Transverse colon (tissue), 4 donors: ENCODE measurements around the gene LBHD2. TPM values are rescaled to one million over a fixed set of nuclear protein-coding genes. Genes with fewer than 3 reads are reported as not detected.

ENCODE experiments used
- DNase-seq: peaks from one replicate; pipeline ENCODE4 v3.0.0-alpha.2; 2019
- H3K27ac ChIP-seq, 4 donors: fragments of 200-600 bp; sonication (generic); 2 replicates each; pipeline ENCODE4 v1.5.1; 2016 to 2018; ENCODE audit warnings: inconsistent platforms in 4 of 4
- H3K27me3 ChIP-seq: fragments of 200-600 bp; sonication (generic); 2 replicates; pipeline ENCODE4 v1.5.1; 2017; ENCODE audit warnings: inconsistent platforms
- H3K36me3 ChIP-seq, 4 donors: fragments of 200-600 bp; sonication (generic); 2 replicates each; pipeline ENCODE4 v1.5.1; 2017 to 2019; ENCODE audit warnings: inconsistent platforms in 4 of 4
- H3K4me1 ChIP-seq, 4 donors: fragments of 200-600 bp; sonication (generic); 2 replicates each; pipeline ENCODE4 v1.5.1; 2017 to 2020; ENCODE audit warnings: inconsistent platforms in 4 of 4
- H3K4me3 ChIP-seq, 4 donors: fragments of 200-600 bp; sonication (generic); 1 replicate in 1 of 4; 2 replicates in 3 of 4; pipeline versions ENCODE4 v1.5.1 to v1.6.1; 2017 to 2019; ENCODE audit warnings: inconsistent platforms in 4 of 4
- H3K9me3 ChIP-seq, 2 donors: fragments of 200-600 bp; sonication (generic); 2 replicates each; pipeline ENCODE4 v1.5.1; 2017 to 2019; ENCODE audit warnings: inconsistent platforms in 2 of 2
- EP300 ChIP-seq: sonication (generic); formaldehyde crosslinking; IDR thresholded peaks from one replicate; pipeline ENCODE4 v1.6.1; 2017; ENCODE audit warnings: antibody characterized with exemption, low read depth
- POLR2A ChIP-seq: fragments of 450-650 bp; IDR thresholded peaks from one replicate; pipeline ENCODE4 v1.6.1; 2016; ENCODE audit warnings: antibody characterized with exemption, mild to moderate bottlenecking, moderate library complexity
- POLR2AphosphoS5 ChIP-seq, 3 donors: sonication (generic); formaldehyde crosslinking; IDR thresholded peaks; one replicate each; pipeline ENCODE4 v1.6.1; 2016; ENCODE audit warnings: antibody characterized with exemption in 3 of 3
- WGBS, 2 donors: methylation state at CpG; one replicate each; pipeline ENCODE4 v1.1.5; 2018; ENCODE audit warnings: low coverage in 1 of 2; 5-methylcytosine and 5-hydroxymethylcytosine counted together
- in situ Hi-C, 4 donors: fragments of 200-750 bp; cut with MboI; loops; one replicate each; pipeline versions ENCODE4 v1.15.0 to v1.15.1; 2017; ENCODE audit warnings: low sequenced_read_pairs in 3 of 4, low pct_ligation_motif_present in 1 of 4, low pct_unique_long_range_greater_than_20kb in 1 of 4
- intact Hi-C: fragments of 100-400 bp; cut with DNase I; formaldehyde crosslinking; loops from one replicate; pipeline ENCODE4 v1.15.1; 2023; ENCODE audit warnings: low total_unique reads
- total RNA-seq, 4 donors: library from RNA; depleted of rRNA; stranded (reverse); fragments of >200 nt; gene quantifications; one replicate each; pipeline ENCODE4 v1.1.0, GENCODE V29; 2016
- TF ChIP-seq, protein P1 (sequence below), 5 experiments: fragments of 200-600 bp in 3 of 5; fragments of 450-650 bp in 2 of 5; sonication (generic) in 3 of 5; IDR thresholded peaks; 1 replicate in 2 of 5; 2 replicates in 3 of 5; pipeline ENCODE4 v1.5.1; 2016 to 2017; ENCODE audit warnings: antibody characterized with exemption in 5 of 5, inconsistent platforms in 3 of 5, mild to moderate bottlenecking in 2 of 5, moderate library complexity in 1 of 5

The LBHD2 gene
- total RNA-seq, 4 donors from 2014 or later, result not detected

DNA sequence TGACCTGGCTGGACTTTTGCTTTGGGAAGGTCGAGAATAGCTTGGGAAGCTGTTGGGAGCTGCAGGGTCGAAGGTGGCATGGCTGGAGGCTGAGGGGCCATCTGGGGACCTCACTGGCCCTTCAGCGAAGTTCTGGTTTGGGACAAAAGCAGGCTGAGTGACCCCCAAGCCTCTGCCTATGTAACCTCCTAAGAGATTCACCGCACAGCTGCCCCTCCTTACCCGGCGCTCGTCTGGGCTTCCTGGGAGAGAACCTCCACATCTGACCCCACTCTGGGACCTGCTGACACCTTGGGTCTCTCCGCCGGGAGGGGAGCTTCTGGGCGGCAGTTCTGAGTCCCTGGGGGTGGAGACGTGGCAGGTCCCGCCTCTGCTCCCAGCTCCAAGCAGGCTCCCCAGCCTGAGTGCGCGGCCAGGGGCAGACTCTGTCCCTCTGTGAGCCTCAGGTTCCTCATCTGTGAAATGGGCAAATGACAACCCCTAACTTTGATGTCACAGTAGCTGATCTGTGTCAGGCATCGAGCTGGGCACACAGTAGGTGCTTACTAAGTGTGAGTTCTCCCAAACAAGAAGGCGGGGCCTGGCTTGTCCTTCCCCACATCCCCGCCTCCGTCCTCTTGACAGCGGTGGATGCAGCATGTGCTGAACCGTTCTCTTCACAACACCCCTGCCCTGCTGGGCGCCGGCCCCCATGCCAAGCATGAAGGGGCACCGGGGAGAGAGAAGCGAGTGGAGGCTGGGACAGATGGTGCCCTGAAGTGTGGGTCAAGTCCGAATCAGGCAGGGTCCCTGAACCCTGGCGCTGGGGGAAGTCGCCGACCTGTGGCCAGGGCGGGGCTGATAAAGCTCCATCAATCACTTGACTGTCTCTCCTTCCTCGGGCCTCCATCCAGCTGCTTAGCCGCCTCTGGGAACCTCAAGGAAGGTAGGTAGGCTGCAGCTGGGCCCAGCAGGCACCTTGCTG is 14.3 kb downstream of the LBHD2 start:
- no peaks in the 10 kb centered on the region for H3K9me3 ChIP-seq
- H3K27ac ChIP-seq, result no peak overlapping the region
- in situ Hi-C loops, result loop anchor here in 1 of 4 donors (25.0 kb wide), 1 partner anchor 189 kb away; no protein-coding TSS in a partner anchor
- 81% methylated on average over 31 of the region's 31 CpGs; no CpG with 5 or more reads in 1 of the 2 donors for WGBS, 2 donors
- H3K4me3 ChIP-seq, result no peak overlapping the region
- H3K36me3 ChIP-seq, result no peaks in the 10 kb centered on the region
- intact Hi-C loops, result no loop called here
- DNase-seq, result no peak
- TF ChIP-seq EP300, result no peak
- TF ChIP-seq, protein P1, sequence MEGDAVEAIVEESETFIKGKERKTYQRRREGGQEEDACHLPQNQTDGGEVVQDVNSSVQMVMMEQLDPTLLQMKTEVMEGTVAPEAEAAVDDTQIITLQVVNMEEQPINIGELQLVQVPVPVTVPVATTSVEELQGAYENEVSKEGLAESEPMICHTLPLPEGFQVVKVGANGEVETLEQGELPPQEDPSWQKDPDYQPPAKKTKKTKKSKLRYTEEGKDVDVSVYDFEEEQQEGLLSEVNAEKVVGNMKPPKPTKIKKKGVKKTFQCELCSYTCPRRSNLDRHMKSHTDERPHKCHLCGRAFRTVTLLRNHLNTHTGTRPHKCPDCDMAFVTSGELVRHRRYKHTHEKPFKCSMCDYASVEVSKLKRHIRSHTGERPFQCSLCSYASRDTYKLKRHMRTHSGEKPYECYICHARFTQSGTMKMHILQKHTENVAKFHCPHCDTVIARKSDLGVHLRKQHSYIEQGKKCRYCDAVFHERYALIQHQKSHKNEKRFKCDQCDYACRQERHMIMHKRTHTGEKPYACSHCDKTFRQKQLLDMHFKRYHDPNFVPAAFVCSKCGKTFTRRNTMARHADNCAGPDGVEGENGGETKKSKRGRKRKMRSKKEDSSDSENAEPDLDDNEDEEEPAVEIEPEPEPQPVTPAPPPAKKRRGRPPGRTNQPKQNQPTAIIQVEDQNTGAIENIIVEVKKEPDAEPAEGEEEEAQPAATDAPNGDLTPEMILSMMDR (IDR thresholded peaks at IDR 0.05), result no peak
- no peak for TF ChIP-seq POLR2AphosphoS5 (IDR thresholded peaks at IDR 0.05)
- no peak for TF ChIP-seq POLR2A
- peaks cover 1 to 32% (median 16%) of the 10 kb centered on the region in 4 donors for H3K4me1 ChIP-seq
- peaks cover 18% of the 10 kb centered on the region for H3K27me3 ChIP-seq

DNA sequence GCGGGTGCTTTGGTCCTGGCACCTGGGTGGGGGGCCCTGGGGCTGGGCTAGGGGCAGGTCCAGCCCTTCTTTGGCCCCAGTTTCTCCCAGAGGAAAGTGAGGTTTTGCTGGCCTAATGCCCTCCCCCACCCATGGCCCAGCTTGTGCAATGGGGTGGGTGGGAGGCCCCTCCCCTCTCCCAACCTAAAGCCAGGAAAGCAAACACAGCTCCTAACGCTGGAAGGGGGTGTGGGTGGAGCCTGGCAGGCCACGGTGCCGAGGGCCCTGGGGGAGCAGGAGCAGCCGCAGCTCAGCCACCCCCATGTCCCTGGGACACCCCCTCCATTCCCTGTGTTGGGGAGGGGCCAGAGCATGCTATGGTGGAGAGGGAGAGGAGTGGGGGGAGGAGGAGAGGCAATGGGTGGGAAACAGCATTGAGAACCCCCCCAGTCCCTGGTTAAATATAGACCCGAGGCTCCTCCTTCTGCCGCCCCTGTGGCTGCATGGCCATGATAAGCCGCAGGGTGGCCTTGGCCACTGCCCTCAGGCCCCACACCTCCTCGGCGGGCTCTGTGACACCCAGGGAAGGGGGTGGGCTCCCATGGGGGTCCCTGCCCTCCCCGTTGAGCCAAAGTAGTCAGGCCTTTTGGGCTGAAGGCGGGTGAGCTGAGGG is 15.2 kb downstream of the LBHD2 start:
- 72% methylated on average over 10 of the region's 12 CpGs; no CpG with 5 or more reads in 1 of the 2 donors for WGBS, 2 donors
- peaks cover 6 to 37% (median 24%) of the 10 kb centered on the region in 4 donors for H3K4me1 ChIP-seq
- H3K4me3 ChIP-seq, result no peak overlapping the region
- intact Hi-C loops, result no loop called here
- in situ Hi-C loops, result loop anchor here in 1 of 4 donors (25.0 kb wide), 1 partner anchor 188 kb away; no protein-coding TSS in a partner anchor
- no peaks in the 10 kb centered on the region for H3K9me3 ChIP-seq
- H3K36me3 ChIP-seq, result no peaks in the 10 kb centered on the region
- TF ChIP-seq POLR2AphosphoS5 (IDR thresholded peaks at IDR 0.05), result no peak
- no peak for TF ChIP-seq EP300
- TF ChIP-seq POLR2A, result no peak
- TF ChIP-seq, protein P1 (IDR thresholded peaks at IDR 0.05), result no peak
- H3K27ac ChIP-seq, result no peak overlapping the region
- H3K27me3 ChIP-seq, result peaks cover 25% of the 10 kb centered on the region
- DNase-seq, result no peak

DNA sequence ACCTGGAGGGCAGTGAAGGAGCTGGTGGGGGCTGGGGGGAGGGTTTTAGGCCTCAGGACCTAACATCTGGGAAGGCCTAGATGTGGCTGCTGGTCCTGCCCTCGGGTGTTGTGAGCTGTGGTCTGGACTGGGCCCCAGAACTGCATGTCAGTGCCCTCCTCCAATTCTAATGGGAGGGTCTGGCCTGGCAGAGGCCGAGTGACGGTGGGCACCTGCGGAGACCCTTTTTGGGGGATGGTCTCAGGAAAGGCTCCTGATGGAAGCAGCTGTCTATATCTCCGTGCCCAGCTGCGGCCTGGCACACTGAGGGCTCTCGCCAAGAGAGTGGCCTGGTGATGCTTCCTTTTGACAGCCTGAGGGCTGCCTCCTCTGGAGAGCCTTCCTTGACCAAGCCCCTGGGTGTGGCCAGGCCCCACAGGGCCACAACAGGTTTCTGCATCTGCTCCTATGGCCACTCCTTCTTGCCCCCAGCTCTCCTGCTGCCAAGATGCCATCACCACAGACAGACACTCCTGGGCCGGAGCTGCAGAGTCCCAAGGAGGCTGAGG is 15.8 kb downstream of the LBHD2 start:
- Histone ChIP-seq H3K4me3 (no peak overlapping the region), H3K27me3 (peaks cover 31% of the 10 kb centered on the region), H3K4me1 (peaks cover 11 to 37% (median 28%) of the 10 kb centered on the region in 4 donors), H3K36me3 (no peaks in the 10 kb centered on the region), H3K27ac (peak overlapping the region in 1 of 4 donors; percentile 41), H3K9me3 (no peaks in the 10 kb centered on the region)
- in situ Hi-C loops (loop anchor here (10.0 to 25.0 kb wide), 3 partner anchors 185 to 195 kb away; no protein-coding TSS in a partner anchor), intact Hi-C loops (no loop called here)
- WGBS, 2 donors, result 92% methylated on average over 8 of the region's 8 CpGs; no CpG with 5 or more reads in 1 of the 2 donors
- DNase-seq, result no peak
- TF ChIP-seq, protein P1 (IDR thresholded peaks at IDR 0.05), result no peak
